Stimulated activated CD8-positive, alpha-beta memory T cell treated with anti-CD3 and anti-CD28 coated beads, Interleukin-2, amount 100 ng/mL, for 1 hour (primary cell): Measurements from ENCODE around the gene DGKA.
"Not testable (repeated sequence)": the region's sequence is repeated elsewhere in the genome, so short reads cannot be mapped to it uniquely, and the experiment has no call there.

ENCODE experiments used
- DNase-seq, 2 donors: peaks; one replicate each; pipeline ENCODE4 v3.0.0-alpha.2; 2020; ENCODE audit warnings: low read depth in 2 of 2

DGKA gene

DNA sequence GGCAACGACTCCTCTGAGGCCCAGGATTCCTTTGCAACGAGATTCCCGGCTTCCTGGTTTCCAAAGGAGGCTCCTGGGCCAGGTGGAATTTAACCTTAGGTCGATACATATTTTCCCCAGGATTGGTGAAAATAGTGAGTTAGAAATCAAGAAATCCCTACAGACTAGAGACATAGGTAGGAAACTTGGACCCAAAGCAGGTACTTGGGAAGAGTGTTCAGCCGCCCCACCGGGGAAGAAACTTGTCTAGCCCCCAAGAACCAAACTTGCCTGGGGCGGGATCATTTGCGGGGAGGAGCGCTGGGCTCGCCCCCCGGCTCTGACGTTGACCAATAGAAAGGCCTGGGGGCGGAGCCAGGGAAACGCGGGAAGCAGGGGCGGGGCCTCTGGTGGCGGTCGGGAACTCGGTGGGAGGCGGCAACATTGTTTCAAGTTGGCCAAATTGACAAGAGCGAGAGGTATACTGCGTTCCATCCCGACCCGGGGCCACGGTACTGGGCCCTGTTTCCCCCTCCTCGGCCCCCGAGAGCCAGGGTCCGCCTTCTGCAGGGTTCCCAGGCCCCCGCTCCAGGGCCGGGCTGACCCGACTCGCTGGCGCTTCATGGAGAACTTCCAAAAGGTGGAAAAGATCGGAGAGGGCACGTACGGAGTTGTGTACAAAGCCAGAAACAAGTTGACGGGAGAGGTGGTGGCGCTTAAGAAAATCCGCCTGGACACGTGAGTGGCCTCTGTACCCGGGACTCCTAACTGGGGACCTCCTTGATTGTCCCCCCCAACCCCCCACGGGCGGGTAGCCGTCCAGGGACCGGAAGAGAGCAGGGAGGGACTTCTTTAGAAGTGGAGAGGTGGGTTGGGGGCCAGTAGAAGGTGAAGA, 35.7 kb downstream of the DGKA start, which contains the start of gene CDK2:
Gene CDK2, plus strand, starts transcription at position 423 of the 874 bp plus-strand sequence. Its CDS starts 179 bp downstream, at position 602.
- DNase-seq = peak; percentile 78 to 82

DNA sequence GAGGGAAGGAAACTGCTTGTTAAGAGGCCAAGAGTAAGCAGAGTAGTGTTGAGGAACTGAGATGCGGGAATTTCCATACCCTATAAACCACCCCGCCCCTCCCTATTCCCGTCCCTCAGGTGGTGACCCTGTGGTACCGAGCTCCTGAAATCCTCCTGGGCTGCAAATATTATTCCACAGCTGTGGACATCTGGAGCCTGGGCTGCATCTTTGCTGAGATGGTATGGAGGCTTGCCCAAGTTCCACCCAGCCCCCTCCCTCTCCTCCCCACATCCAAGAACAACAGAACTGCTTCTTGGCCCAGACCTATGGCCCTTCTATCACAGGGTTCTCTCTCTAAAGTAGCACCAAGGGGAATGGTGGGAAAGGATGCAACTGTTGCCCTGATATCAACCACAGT, 38.4 kb downstream of the DGKA start:
- DNase-seq = no peak

DNA sequence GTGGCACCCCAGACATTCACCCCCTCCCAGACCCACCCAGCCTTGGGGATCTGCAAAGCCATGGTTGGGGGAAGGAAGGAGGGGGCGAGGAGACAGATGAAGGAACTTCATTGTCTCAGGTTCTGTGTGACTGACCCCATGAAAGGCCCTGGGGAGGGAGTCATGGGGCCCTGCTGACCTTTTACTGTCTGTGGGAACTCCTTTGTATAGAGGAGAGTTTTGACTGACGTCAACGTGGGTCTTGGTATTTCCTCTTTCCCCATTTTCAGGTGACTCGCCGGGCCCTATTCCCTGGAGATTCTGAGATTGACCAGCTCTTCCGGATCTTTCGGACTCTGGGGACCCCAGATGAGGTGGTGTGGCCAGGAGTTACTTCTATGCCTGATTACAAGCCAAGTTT, 39.8 kb downstream of the DGKA start:
- DNase-seq = no peak

DNA sequence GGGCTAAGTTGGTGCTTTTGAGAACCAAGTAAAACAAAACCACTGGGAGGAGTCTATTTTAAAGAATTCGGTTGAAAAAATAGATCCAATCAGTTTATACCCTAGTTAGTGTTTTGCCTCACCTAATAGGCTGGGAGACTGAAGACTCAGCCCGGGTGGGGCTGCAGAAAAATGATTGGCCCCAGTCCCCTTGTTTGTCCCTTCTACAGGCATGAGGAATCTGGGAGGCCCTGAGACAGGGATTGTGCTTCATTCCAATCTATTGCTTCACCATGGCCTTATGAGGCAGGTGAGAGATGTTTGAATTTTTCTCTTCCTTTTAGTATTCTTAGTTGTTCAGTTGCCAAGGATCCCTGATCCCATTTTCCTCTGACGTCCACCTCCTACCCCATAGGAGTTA, 41.1 kb downstream of the DGKA start:
- DNase-seq = no peak

DNA sequence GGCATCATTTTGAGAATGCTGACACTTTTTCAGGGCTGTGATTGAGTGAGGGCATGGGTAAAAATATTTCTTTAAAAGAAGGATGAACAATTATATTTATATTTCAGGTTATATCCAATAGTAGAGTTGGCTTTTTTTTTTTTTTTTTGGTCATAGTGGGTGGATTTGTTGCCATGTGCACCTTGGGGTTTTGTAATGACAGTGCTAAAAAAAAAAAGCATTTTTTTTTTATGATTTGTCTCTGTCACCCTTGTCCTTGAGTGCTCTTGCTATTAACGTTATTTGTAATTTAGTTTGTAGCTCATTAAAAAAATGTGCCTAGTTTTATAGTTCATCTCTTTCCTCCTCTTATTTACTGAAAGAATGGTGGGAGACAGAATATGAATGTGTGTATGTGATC, 41.5 kb downstream of the DGKA start:
- no peak for DNase-seq

DNA sequence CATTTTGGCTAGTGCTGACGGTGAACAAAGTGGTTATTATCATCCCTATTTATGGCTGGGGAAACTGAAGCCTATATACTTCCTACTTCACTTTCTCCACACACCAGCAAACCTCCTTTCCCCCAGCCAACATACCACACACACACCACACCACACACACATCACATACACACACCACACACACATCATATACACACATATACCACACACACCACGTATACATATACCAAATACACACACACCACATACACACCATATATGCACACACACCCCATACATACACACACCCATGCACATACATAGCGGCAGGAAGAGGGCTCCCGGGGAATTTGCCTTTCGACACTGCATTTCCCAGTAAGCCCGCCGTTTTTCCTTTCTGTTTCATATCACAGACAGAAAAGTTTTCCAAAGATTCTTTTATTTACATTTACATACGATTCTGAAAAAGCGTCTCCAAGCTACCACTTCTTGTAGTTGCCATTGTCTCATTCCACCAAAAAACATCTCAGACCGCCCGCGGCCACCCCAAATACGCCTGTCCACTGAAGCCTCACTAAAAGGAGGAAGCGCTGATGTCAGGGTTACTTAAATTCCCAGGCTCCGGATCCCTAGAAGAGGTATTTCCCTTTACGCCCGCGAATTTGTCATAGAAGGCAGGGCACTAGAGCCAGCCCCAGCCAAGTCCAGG, 42.1 kb downstream of the DGKA start:
- no peak for DNase-seq

DNA sequence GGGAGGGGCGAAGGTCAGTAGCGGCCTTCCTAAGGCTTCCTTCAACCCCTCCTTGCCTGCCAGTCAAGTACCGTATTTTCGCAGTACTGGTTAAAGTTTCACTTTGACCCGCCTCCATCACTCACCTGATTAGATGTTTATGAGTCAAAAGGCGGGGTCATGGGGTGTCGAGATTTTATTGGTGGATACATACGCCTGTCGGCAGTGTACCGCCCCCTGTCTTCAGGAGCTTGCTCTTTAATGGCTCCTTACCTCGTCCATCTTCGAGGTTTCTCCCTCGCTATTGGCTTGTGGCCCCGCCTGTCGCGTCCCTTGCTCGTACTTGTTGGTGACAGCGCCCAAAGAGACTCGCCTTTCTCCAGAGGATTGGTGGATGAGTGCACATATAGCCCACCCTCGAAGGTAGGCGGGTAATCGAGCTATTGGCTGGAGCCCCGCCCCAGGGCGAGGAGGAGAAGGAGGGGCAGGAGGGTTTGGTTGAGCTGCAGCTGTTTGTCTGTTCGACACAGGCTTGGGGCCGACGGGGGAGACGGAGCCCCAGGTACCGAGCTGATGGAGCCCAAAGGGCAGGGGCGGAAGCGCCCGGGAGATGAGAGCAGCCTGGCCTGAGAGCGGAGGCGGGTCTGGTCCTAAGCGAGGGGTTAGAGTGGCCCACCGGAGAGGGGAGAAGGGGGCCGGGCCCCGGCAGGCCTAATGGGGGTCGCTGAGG, 42.8 kb downstream of the DGKA start, which contains the start of gene RAB5B:
Gene RAB5B, plus strand, starts transcription at position 480 of the 709 bp plus-strand sequence. CDS start 12,883 bp downstream, outside the sequence.
- DNase-seq = peak; percentile 91 to 96

DNA sequence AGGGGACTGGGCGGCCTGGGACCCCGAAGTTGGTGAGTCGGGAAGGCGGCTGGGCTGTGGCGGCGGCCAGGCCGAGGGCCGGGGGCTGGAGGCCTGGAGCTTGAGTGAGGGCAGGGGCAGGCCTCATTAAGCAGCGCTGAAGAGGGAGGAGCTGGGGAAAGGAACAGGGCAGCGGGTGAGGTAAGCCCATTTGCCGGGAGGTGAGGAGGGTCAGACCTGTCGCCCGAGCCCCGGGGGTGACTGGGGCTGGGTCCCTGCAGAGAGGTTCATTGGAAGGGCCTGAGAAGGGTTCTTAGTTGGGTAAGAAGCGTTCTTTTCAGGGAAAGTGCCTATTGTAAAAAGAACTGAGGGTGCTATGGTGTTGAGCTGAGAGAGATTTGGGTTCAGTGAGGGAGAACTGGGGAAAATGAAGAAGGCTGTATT, 43.4 kb downstream of the DGKA start:
- peak in 1 of 2 donors; percentile 16 for DNase-seq

DNA sequence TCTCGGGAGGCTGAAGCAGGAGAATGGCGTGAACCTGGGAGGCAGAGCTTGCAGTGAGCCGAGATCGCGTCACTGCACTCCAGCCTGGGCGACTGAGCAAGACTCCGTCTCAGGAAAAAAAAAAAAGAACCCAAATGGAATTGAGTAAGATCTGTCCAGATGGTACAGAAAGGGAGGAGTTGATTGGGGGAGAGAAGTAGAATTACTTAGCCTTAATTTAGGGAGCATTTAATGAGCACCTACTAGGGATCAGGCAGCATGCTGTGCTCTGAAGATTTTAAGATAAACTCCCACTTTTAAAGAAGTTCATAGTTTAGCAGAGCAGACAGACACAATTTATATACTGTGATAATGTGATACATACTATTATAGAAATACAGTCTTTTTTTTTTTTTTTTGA, 47.4 kb downstream of the DGKA start:
- DNase-seq = no peak

DNA sequence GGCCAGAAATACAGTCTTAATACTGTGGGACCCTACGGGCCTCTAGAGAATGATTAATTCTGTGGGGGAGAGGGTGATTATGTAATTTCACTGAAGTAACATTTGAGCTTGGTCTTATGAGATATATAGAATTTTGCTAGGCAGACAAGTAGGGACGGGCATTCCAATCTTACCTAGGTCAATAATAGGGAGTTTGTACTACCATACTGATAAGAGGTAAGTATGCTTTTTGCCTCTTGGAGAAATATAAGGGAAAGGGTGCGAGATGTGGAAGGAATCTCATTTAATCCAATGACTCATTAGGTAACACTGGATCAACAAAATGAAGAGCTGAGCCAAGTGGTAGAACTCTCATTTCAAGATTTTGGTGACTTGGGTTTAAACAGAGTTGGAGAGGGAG, 48.1 kb downstream of the DGKA start:
- DNase-seq = no peak

DNA sequence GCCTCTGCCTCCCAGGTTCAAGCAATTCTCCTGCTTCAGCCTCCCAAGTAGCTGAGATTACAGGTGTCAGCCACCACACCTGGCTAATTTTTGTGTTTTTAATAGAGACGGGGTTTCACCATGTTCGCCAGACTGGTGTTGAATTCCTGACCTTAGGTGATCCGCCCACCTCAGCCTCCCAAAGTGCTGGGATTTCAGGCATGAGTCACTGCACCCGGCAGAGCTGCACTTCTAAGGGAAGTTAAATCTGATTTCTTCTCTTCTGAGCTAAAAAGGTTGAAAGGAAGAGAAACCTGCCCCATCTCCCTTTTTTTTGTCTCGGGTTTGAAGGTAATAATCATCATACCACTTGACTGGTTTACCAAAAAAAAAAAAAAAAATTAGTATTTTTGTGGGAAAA, 50.9 kb downstream of the DGKA start:
- not testable (repeated sequence) for DNase-seq

DNA sequence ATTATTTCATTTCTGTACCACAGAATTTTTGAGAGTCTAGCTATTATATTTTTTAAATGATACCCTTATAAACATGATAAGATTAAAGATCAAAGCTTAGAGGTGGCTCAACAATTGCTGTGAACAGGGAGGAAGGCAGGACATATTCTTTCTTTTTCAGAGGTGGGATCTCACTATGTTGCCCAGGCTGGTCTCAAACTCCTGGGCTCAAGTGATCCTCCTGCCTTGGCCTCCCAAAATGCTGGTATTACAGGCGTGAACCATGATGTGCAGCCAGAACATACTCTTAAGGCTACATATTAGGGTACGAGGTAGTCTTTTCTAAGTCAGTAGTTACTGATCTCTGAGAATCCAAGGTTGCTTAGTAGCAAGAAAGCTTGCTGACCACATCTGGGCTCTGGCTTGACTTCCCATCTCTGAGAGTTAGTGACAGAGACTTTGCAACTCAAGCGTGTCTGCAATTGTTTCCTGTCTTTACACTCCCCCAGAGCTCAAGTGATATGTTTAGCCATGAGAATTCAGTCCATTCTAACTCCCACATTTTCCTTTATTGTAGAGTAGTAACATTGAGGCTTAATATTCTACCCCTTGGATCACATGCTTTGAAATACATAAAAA, 51.5 kb downstream of the DGKA start:
- DNase-seq = no peak

DNA sequence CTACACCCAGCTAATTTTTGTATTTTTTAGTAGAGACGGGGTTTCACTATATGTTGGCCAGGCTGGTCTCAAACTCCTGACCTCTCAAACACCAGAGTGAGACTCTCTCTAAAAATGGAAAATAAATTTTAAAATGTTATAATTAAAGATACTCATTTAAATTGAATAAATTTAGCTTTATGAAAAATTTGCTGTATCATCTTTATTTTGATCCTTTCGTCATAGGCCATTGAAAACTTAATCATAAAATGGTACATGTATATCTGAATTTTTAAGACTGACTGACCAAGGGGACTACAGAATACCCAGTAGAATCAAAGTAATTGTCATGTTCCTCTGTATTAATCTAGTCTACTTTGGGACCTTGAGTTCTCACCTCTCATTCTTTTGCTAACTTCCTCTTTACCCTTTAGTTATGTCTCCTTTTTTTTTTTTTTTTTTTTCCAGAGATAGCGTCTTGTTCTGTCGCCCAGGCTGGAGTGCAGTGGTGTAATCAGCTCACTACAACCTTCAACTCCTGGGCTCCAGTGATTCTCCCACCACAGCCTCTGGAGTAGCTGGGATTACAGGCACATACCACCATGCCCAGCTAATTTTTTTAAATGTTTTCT, 52.4 kb downstream of the DGKA start:
- no peak for DNase-seq

DNA sequence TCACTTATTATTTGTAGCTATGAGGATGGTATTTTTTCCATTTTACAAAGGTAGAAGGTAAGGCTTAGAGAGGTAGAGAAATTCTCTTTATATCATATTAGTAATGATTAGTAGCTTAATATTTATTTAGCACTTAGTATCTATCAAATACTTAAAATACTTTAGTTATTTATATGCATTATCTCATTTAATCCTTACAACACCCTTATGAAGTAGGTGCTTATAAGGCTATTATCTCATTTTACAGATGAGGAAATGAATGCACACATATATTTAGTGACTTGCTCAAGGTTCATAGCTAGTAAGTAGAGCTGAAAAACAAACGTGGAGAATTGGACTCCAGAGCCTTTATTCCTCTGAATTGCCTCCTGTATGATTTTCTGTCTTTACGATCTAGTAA, 53.9 kb downstream of the DGKA start:
- no peak for DNase-seq

DNA sequence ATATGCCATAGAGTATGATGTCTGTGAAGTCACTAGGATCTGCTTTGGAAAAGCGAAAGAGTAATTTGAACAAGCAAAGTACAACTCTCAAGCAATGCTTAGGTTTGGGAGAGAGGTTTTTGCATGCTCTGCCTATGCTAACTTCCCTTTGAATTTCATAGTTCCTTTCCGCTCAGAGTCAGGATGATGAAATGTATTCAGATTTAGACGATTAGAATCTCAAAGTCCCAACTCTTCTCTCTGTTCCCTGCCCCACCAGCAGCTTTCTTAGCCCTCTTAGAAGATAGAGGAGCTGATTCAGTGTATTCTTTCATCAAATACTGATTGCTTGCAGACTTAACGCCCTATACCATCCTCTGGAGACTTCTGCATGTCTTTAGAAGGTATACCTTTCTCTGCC, 54.4 kb downstream of the DGKA start:
- no peak for DNase-seq

DNA sequence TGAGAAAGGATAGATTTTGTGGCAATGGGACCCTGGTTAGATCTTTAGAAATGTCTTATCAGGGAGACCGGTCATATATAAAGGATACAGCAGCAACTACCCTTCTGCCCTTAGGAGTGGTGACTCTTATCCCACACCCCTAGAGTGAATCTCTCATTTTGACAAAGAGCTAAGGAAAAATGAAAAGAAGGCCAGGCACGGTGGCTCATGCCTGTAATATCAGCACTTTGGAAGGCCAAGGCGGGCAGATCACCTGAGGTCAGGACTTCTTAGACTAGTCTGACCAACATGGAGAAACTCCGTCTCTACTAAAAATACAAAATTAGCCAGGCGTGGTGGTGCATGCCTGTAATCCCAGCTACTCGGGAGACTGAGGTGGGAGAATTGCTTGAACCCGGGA, 55.0 kb downstream of the DGKA start:
- DNase-seq = not testable (repeated sequence)

DNA sequence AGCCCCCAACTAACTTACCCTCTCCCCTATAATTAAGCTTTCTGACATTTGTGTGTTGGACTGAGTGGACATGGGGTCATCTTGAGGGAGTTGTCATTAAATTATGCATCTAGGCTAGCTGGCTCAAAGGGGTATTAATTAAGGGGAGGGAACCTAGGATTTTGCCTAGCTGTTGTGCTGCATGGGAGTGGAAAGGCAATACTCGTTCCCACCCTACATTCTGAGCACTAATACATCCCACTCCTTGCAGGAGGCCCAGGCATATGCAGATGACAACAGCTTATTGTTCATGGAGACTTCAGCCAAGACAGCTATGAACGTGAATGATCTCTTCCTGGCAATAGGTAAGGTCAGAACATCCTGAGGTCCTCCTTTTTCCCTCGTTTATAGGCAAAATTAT, 60.1 kb downstream of the DGKA start:
- DNase-seq = no peak

DNA sequence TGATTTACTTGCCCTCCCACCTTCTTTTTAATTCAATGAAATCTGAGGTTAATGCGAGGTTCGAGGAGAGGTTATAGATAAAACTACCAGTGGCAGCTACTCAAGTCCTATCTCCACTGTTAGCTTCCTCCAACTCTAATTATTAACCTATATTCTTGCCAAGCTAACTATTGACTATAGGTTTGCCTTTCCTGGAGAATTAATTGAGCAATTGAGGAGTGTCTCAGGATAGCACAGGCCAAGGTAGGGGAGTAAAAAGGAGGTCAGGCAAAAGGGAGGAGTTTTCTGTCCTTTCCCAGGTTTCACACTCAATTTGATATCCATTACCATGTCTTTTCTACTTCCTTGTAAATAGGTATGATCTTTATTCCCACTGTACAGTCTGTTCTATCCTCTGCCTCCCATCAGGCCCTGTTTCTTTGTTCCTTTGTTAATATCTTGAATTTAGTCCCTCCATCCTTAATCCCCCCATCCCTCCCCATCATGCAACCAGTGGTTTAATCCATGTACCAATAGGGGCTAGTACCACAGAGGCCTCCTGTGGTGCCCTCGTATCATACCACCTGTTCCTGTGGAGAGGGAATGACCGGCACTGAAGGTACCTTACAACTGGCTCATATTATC, 62.4 kb downstream of the DGKA start:
- DNase-seq = no peak

DNA sequence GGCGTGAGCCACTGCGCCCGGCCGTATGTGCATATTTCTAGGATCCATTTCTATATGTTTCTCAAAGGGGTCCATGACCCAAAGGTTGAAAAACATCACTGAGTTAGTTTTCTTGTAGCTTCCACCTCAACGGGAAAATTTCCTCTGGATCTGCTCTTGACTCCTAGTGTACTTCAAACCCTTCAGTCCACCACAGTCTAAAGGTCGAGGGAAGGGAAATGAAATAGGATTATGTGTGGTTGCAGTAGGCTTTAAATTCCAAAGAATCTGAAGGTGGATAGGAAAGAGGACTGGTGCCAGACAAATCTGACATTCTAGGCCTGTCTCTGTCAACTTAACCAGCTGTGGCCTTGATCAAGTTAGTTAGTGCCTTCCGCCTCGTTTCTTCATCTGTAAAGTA, 64.4 kb downstream of the DGKA start:
- DNase-seq = no peak

DNA sequence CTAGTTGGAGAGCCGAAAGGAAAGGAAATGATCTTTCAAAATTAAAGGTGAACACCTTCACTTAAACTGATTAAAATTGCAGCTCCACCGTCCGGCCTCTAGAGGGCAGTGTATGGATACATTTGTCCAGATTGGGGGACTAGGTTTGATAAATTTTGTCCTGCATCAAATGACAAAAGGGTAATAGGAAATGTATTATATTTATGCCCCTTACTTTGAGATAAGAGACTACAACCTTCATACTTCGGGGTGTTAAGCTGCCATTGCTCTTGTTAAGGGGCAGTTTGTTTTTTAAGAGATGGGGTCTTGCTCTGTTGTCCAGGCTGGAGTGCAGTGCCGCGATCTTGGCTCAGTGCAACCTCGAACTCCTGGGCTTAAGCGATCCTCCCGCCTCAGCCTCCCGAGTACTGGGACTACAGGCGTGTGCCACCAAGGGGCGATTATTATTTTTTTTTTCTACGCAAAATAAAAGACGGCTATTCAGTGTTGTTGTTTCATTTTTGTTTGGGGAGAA, 65.3 kb downstream of the DGKA start:
- peak; percentile 29 to 35 for DNase-seq
